GM12864 (cell line): ENCODE data around the gene RBFOX1.

ENCODE experiments used
- DNase-seq: peaks from one replicate; pipeline ENCODE4 v3.0.0-alpha.2; 2011; ENCODE audit warnings: low read depth
- H3K4me3 ChIP-seq: 2 replicates; pipeline ENCODE4 v1.5.1; 2011; ENCODE audit warnings: mild to moderate bottlenecking, low read depth, low read length, control low read depth
- CTCF ChIP-seq: IDR thresholded peaks from 2 replicates; pipeline ENCODE4 v1.5.1; 2011; ENCODE audit warnings: low read depth, mild to moderate bottlenecking, moderate library complexity, low read length, control low read depth, inconsistent platforms; ENCODE audit errors: missing control alignments

RBFOX1 gene

GRCh38 chr16:7512503-7512902, 179.9 kb downstream of the RBFOX1 start:
- no peak overlapping the region for H3K4me3 ChIP-seq
- DNase-seq: no peak
- no peak for TF ChIP-seq CTCF

- peak; percentile 21 for TF ChIP-seq CTCF
- H3K4me3 ChIP-seq: no peak overlapping the region
- DNase-seq: no peak
These were observed 180.8 kb downstream of the RBFOX1 start for GRCh38 chr16:7513429-7513828.

- H3K4me3 ChIP-seq: no peak overlapping the region
- DNase-seq: no peak
- TF ChIP-seq CTCF: no peak
These were observed 182.9 kb downstream of the RBFOX1 start for GRCh38 chr16:7515543-7515942.

- H3K4me3 ChIP-seq: no peak overlapping the region
- TF ChIP-seq CTCF: no peak
- DNase-seq: no peak
These were observed 184.9 kb downstream of the RBFOX1 start for GRCh38 chr16:7517496-7517895.

GRCh38 chr16:7518158-7518557, 185.5 kb downstream of the RBFOX1 start:
- DNase-seq: no peak
- no peak for TF ChIP-seq CTCF
- H3K4me3 ChIP-seq: no peak overlapping the region

- no peak overlapping the region for H3K4me3 ChIP-seq
- TF ChIP-seq CTCF: no peak
- no peak for DNase-seq
These were observed 189.2 kb downstream of the RBFOX1 start for GRCh38 chr16:7521834-7522233.

- TF ChIP-seq CTCF: no peak
- DNase-seq: no peak
- H3K4me3 ChIP-seq: no peak overlapping the region
These were observed 191.8 kb downstream of the RBFOX1 start for GRCh38 chr16:7524419-7524818.
